ENCODE measurements around the gene BFSP2.
"Not testable (repeated sequence)": the region's sequence is repeated elsewhere in the genome, so short reads cannot be mapped to it uniquely, and the experiment has no call there.

Gene BFSP2

DNA sequence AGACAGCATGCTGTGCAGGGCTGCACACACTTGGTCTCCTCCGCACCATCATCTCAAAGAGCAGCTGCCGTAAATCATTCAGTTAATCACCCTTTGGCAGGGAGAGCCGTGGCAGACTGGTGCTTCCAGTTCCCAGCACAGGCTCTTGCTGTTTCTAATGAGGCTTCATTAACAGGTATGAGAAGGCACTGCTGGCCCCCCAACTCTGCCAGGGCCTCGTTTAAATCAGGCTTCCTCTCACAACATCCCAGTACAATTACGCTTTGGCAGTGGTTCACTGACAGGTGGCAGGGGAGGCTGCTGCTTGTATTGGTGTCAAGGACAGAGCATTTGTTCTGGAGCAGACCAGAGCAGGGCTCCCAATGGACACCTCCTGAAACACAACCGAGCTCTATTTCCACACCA lies 77.1 kb downstream of the BFSP2 start:
- no peak for DNase-seq (ENCODE audit: low read depth)
- TF ChIP-seq, protein P1, sequence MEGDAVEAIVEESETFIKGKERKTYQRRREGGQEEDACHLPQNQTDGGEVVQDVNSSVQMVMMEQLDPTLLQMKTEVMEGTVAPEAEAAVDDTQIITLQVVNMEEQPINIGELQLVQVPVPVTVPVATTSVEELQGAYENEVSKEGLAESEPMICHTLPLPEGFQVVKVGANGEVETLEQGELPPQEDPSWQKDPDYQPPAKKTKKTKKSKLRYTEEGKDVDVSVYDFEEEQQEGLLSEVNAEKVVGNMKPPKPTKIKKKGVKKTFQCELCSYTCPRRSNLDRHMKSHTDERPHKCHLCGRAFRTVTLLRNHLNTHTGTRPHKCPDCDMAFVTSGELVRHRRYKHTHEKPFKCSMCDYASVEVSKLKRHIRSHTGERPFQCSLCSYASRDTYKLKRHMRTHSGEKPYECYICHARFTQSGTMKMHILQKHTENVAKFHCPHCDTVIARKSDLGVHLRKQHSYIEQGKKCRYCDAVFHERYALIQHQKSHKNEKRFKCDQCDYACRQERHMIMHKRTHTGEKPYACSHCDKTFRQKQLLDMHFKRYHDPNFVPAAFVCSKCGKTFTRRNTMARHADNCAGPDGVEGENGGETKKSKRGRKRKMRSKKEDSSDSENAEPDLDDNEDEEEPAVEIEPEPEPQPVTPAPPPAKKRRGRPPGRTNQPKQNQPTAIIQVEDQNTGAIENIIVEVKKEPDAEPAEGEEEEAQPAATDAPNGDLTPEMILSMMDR (conservative IDR thresholded peaks at IDR 0.05; ENCODE audit: low read length): no peak
- no peak overlapping the region for H3K4me3 ChIP-seq (ENCODE audit: low read length)

DNA sequence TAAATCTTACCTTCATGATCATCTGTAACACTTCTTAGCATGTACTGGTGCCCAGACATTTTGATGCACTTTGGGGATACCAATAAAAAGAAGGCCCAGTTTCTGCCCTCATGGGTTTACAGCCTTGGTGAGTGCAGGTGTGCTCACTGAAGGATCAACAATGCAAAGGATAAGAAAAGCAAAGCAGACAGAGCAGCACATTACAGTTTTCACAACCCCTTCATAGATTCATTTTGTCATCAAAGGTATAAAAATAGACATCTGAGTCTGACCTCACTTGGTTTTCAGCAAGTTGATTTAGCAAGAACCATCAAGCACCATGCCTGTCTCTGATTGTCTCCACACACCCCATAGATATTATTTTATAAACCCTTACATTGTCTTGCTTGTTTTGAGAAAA lies 77.6 kb downstream of the BFSP2 start:
- DNase-seq (ENCODE audit: low read depth): no peak
- TF ChIP-seq, protein P1 (conservative IDR thresholded peaks at IDR 0.05; ENCODE audit: low read length): no peak
- H3K4me3 ChIP-seq (ENCODE audit: low read length): no peak overlapping the region

DNA sequence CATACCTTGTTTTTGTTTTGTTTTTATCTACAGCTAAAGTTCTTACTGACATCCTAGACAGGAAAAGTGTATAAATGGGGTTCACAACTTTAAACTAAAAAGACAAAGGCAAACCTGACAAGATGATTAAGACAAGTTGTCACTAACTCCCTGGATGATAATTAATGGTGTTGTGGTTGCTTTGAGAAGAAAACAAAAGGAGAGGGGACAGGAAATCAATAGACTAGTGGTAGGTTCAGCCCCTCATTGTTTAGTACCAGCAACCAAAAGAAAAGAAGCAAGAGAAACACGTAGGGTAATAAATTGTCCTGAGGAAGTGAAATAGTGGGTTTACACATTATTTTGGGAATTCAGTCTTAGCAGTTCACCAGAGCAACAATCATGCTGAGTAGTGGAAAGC lies 78.8 kb downstream of the BFSP2 start:
- TF ChIP-seq, protein P1 (conservative IDR thresholded peaks at IDR 0.05; ENCODE audit: low read length): no peak

DNA sequence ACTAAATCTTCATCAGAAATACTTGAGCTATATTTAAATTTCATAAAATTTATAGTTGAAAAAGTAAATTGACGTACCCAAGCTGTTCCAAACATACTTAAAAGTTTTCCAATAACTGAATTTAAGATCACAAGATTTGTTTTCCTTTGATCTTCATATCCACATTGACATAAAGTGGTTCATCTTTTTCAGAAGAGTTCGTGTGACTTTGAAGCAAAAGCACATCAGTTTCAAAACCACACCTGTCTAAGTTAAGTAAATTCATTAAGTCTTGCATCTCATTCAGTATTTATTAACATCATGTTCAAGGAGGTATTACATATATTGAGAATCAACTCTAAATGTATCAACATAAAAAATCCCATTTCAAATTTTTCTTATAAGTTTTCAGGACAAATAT lies 79.5 kb downstream of the BFSP2 start:
- H3K4me3 ChIP-seq (ENCODE audit: low read length): no peak overlapping the region
- no peak for DNase-seq (ENCODE audit: low read depth)
- TF ChIP-seq, protein P1 (conservative IDR thresholded peaks at IDR 0.05; ENCODE audit: low read length): no peak

More for the DNA sequence above, 78.8 kb downstream of the BFSP2 start:
- H3K4me3 ChIP-seq (ENCODE audit: low read length): no peak overlapping the region
- DNase-seq (ENCODE audit: low read depth): no peak

DNA sequence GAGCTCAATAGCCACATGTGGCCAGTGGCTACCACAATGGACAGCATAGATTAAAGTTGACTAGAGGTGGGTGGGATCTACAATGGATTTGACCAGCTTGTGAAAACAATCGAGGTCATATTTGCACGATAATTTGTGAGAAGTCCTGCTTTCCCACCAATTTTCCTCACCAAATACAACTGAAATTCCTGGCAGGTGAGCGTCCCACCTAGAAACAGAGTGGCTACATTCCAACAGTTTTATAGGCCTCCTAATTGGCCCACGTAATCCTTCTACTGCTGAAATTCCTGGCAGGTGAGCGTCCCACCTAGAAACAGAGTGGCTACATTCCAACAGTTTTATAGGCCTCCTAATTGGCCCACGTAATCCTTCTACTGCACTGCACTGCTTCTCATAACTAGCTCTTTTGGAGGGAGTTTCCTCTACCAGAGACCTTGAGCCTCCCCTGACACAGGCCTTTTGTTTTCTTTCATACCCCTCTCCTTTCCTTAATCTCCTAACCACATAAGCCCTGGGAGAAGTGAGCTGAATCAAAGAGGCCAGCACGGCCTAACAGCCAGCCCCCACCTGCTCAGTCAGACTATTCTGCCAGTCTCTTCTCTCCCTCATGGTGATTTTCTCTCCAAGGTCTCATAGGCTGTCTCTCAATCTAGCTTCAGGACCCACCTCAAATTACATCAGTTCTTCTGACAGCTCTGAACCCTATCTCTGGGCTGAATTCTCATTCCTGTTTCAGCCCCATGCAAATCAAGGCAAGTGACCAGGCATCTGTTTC lies 80.2 kb downstream of the BFSP2 start:
- H3K4me3 ChIP-seq (ENCODE audit: low read length): no peak overlapping the region
- TF ChIP-seq, protein P1 (conservative IDR thresholded peaks at IDR 0.05; ENCODE audit: low read length): no peak
- no peak for DNase-seq (ENCODE audit: low read depth)

DNA sequence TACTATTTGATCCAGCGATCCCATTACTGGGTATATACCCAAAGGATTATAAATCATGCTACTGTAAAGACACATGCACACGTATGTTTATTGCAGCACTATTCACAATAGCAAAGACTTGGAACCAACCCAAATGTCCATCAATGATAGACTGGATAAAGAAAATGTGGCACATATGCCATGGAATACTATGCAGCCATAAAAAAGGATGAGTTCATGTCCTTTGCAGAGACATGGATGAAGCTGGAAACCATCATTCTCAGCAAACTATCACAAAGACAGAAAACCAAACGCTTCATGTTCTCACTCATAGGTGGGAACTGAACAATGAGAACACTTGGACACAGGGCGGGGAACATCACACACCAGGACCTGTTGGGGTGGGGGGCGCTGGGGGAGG lies 82.6 kb downstream of the BFSP2 start:
- DNase-seq (ENCODE audit: low read depth); H3K4me3 ChIP-seq (ENCODE audit: low read length): not testable (repeated sequence)

DNA sequence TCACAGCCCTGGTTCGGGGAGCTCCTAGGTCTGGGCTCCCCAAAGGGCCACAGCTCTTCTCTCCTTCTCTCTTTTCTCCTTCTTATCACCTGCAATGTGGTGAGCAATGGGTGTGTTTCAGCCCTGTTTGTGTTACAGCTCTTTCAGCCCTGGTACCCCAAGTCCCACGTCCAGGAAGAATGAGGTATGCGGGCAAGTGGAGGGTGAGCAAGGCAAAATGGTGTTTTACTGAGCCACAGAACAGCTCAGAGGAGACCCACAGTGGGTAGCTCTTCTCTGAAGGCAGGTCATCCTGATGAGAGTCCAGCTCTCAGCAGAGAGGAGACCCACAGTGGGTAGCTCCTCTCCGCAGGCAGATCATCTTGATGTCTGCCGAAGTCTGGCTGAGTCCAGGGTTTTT lies 86.8 kb downstream of the BFSP2 start:
- H3K4me3 ChIP-seq (ENCODE audit: low read length): no peak overlapping the region
- DNase-seq (ENCODE audit: low read depth): no peak
- TF ChIP-seq, protein P1 (conservative IDR thresholded peaks at IDR 0.05; ENCODE audit: low read length): no peak

All from AG10803 (cell line).